Muscle layer of colon (tissue), 2 donors: ENCODE measurements around the gene DNAJB8.

ENCODE experiments used
- H3K27ac ChIP-seq: one replicate; pipeline ENCODE4 v1.7.0; 2013; ENCODE audit warnings: low read depth, mild to moderate bottlenecking, low read length, moderate library complexity
- H3K27me3 ChIP-seq, 2 donors: one replicate each; pipeline ENCODE4 v1.7.0; 2013; ENCODE audit warnings: low read length in 2 of 2, mild to moderate bottlenecking in 2 of 2; ENCODE audit not compliant: insufficient read depth in 2 of 2, control insufficient read depth in 1 of 2
- H3K36me3 ChIP-seq: one replicate; pipeline ENCODE4 v1.7.0; 2013; ENCODE audit warnings: mild to moderate bottlenecking, low read length; ENCODE audit not compliant: insufficient read depth
- H3K4me1 ChIP-seq: one replicate; pipeline ENCODE4 v1.7.0; 2013; ENCODE audit warnings: mild to moderate bottlenecking, low read length; ENCODE audit not compliant: insufficient read depth
- H3K4me3 ChIP-seq, 2 donors: one replicate each; pipeline ENCODE4 v1.7.0; 2013; ENCODE audit warnings: low read length in 2 of 2, low read depth in 1 of 2, mild to moderate bottlenecking in 1 of 2, moderate library complexity in 1 of 2
- H3K9ac ChIP-seq: one replicate; pipeline ENCODE4 v1.7.0; 2013; ENCODE audit warnings: low read length
- H3K9me3 ChIP-seq: one replicate; pipeline ENCODE4 v1.7.0; 2013; ENCODE audit warnings: mild to moderate bottlenecking, low read length
- donor health status: abdominal sarcoma.
- donor health status: Adenocarcinoma of cecum.

DNAJB8 gene

GRCh38 chr3:128435058-128435457 lies 31.6 kb downstream of the DNAJB8 start:
- H3K4me1 ChIP-seq: no peaks in the 10 kb centered on the region
- H3K27me3 ChIP-seq: peaks cover 22 to 40% of the 10 kb centered on the region in 2 donors
- H3K36me3 ChIP-seq: no peaks in the 10 kb centered on the region
- H3K4me3 ChIP-seq: no peak overlapping the region
- no peak overlapping the region for H3K27ac ChIP-seq
- no peaks in the 10 kb centered on the region for H3K9me3 ChIP-seq
- no peak overlapping the region for H3K9ac ChIP-seq

DNA sequence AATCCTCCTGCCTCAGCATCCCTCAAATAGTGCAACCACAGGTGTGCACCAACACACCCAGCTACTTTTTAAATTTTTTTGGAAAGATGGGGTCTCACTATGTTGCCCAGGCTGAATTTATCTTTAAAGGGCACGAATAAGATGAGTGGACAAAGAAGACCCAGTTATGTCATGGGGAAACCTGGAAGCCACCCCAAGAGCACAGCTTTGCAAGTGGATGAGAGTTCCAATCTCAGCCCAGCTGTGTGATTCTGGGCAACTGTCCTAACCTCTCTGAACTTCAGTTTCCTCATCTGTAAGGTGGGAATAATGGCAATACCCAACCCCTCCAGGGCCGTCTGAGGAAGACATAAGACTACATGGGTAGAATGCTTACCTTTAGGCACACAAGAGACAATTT lies 32.2 kb downstream of the DNAJB8 start:
- no peaks in the 10 kb centered on the region for H3K4me1 ChIP-seq
- no peak overlapping the region for H3K27ac ChIP-seq
- no peak overlapping the region for H3K4me3 ChIP-seq
- H3K36me3 ChIP-seq: no peaks in the 10 kb centered on the region
- H3K9me3 ChIP-seq: no peaks in the 10 kb centered on the region
- H3K9ac ChIP-seq: no peak overlapping the region
- H3K27me3 ChIP-seq: peaks cover 22 to 40% of the 10 kb centered on the region in 2 donors

DNA sequence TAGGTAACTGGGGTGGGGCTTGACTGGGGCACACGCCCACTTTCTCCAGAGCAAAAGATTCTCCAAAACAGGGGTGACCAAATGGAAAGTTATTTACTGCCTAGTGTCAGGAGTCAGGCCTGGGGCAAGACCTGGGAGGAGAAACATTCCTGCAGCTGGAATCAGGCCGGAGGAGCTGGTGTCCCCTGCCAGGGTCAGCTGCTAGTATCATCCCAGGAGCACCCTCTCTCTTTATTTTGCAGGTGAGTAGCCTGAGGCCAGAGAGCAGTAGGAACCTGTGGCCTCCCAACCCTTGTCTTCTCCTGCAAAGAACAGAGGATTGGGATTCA lies 32.9 kb downstream of the DNAJB8 start:
- H3K9ac ChIP-seq: no peak overlapping the region
- no peak overlapping the region for H3K4me3 ChIP-seq
- H3K27me3 ChIP-seq: peaks cover 22 to 42% of the 10 kb centered on the region in 2 donors
- H3K9me3 ChIP-seq: no peaks in the 10 kb centered on the region
- H3K27ac ChIP-seq: no peak overlapping the region
- H3K36me3 ChIP-seq: no peaks in the 10 kb centered on the region
- H3K4me1 ChIP-seq: no peaks in the 10 kb centered on the region

- H3K27me3 ChIP-seq: peaks cover 22 to 47% of the 10 kb centered on the region in 2 donors
- no peak overlapping the region for H3K27ac ChIP-seq
- H3K9me3 ChIP-seq: no peaks in the 10 kb centered on the region
- H3K36me3 ChIP-seq: no peaks in the 10 kb centered on the region
- H3K9ac ChIP-seq: no peak overlapping the region
- H3K4me3 ChIP-seq: no peak overlapping the region
- H3K4me1 ChIP-seq: no peaks in the 10 kb centered on the region
Measured at GRCh38 chr3:128432971-128433836, 33.5 kb downstream of the DNAJB8 start.

DNA sequence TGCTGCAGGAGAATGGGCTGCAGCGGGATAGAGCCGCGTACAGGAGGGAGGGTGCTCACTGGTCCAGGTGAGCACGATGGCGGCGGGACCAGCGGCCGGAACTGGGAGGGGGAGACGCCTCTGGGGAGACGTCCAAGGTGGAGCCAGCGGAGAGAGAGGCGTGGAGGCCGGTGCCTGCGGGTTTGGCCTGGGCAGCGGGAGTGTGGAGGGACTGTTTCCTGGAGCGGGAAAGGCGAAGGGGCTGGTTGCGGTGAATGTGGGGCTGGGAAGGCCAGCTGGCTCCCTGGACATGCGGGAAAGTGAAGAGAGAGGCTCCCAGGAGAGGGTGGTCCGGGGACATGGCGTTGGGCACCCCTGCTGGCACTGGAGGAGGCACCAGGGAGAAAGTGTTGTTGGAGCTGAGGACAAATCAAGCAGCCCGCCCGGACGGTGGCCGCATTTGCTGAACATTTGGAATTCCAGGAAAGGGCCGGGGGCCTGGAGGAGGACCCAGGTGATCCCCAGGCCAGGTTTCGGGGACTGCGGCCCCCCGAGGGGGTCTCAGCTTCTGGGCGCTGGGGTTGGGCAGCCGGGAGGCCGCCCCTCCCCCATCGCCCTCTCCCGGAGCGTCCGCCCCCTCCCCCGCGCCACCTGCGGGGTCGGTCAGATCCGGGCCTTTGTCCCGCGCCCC lies 34.3 kb downstream of the DNAJB8 start:
- Histone ChIP-seq H3K27ac (no peak overlapping the region), H3K9me3 (no peaks in the 10 kb centered on the region), H3K4me3 (no peak overlapping the region), H3K4me1 (no peaks in the 10 kb centered on the region), H3K27me3 (peaks cover 22 to 54% of the 10 kb centered on the region in 2 donors), H3K36me3 (no peaks in the 10 kb centered on the region), H3K9ac (no peak overlapping the region)

DNA sequence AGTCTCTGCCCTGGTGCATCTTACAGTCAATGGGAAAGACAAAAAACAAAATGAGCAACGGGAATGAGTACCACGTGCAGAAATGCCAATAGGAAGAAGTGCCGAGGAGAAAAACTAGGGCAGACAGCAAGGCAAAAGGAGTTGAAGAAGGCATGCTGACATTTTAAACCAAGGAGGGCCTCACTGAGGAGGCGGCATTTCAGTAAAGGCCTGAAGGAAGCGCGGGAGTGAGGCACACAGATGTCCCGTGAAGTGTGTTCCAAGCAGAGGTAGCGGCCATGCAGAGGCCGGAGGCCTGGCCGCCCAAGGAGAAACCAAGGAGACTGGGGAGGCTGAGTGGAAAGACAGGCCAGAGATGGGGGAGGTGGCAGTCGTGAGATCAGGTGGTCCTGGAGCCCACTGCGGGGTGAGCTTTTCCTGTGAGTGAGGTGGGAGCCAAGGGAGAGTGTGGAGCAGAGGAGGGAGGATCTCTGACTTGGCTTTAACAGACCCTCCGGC lies 34.8 kb downstream of the DNAJB8 start:
- Histone ChIP-seq H3K9me3 (no peaks in the 10 kb centered on the region), H3K27me3 (peaks cover 22 to 59% of the 10 kb centered on the region in 2 donors), H3K36me3 (no peaks in the 10 kb centered on the region), H3K27ac (no peak overlapping the region), H3K4me3 (no peak overlapping the region), H3K4me1 (no peaks in the 10 kb centered on the region), H3K9ac (no peak overlapping the region)

GRCh38 chr3:128430731-128431130 lies 36.0 kb downstream of the DNAJB8 start:
- Histone ChIP-seq H3K36me3 (no peaks in the 10 kb centered on the region), H3K9me3 (no peaks in the 10 kb centered on the region), H3K4me3 (no peak overlapping the region), H3K4me1 (peaks cover 5% of the 10 kb centered on the region), H3K9ac (no peak overlapping the region), H3K27ac (no peak overlapping the region), H3K27me3 (peaks cover 22 to 64% of the 10 kb centered on the region in 2 donors)

GRCh38 chr3:128430301-128430700 lies 36.4 kb downstream of the DNAJB8 start:
- Histone ChIP-seq H3K4me1 (peaks cover 5% of the 10 kb centered on the region), H3K4me3 (no peak overlapping the region), H3K27ac (no peak overlapping the region), H3K27me3 (peaks cover 22 to 66% of the 10 kb centered on the region in 2 donors), H3K9ac (no peak overlapping the region), H3K9me3 (no peaks in the 10 kb centered on the region), H3K36me3 (no peaks in the 10 kb centered on the region)

DNA sequence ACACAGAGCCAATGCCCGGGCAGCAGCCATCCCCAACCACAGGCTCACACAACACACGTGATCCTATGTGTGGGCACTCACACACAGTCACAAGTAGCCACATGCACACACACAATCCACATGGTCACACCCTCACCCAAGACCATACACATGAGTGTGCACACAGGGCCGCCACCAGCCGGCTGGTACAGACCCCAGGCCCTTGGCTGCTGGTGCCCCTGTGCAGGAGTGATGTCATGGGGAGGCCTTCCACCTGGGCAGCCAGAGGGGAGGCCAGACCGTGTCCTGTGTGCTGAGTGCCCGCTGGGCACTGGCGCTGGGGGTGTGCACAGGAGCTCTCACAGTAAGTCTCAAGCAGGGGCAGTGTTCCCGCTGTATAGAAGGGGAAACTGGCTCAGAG lies 36.9 kb downstream of the DNAJB8 start:
- no peaks in the 10 kb centered on the region for H3K36me3 ChIP-seq
- H3K4me3 ChIP-seq: no peak overlapping the region
- no peak overlapping the region for H3K9ac ChIP-seq
- H3K9me3 ChIP-seq: no peaks in the 10 kb centered on the region
- H3K27ac ChIP-seq: no peak overlapping the region
- peaks cover 5% of the 10 kb centered on the region for H3K4me1 ChIP-seq
- H3K27me3 ChIP-seq: peaks cover 22 to 60% of the 10 kb centered on the region in 2 donors

DNA sequence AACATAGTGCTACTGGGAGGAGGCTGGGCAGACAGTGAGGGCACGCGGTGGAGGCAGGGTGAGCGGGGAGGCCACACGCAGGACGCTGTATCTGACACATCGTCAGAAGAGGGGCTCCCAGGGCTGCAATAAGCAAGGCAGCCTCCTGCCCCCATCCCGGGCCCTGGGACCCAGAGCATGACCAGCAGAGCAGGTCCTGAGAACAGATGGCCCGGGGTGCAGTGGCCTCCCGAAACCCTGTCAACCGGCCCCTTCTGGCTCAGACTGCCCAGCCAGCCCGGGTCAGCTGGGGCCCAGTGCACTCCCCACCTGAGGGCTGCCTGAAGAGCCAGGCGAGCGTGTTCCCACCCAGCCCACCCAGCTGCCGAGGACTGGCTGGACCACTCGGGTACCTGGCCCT lies 37.4 kb downstream of the DNAJB8 start:
- Histone ChIP-seq H3K9ac (no peak overlapping the region), H3K36me3 (no peaks in the 10 kb centered on the region), H3K4me3 (no peak overlapping the region), H3K9me3 (no peaks in the 10 kb centered on the region), H3K27ac (no peak overlapping the region), H3K27me3 (peaks cover 22 to 57% of the 10 kb centered on the region in 2 donors), H3K4me1 (peaks cover 5% of the 10 kb centered on the region)

DNA sequence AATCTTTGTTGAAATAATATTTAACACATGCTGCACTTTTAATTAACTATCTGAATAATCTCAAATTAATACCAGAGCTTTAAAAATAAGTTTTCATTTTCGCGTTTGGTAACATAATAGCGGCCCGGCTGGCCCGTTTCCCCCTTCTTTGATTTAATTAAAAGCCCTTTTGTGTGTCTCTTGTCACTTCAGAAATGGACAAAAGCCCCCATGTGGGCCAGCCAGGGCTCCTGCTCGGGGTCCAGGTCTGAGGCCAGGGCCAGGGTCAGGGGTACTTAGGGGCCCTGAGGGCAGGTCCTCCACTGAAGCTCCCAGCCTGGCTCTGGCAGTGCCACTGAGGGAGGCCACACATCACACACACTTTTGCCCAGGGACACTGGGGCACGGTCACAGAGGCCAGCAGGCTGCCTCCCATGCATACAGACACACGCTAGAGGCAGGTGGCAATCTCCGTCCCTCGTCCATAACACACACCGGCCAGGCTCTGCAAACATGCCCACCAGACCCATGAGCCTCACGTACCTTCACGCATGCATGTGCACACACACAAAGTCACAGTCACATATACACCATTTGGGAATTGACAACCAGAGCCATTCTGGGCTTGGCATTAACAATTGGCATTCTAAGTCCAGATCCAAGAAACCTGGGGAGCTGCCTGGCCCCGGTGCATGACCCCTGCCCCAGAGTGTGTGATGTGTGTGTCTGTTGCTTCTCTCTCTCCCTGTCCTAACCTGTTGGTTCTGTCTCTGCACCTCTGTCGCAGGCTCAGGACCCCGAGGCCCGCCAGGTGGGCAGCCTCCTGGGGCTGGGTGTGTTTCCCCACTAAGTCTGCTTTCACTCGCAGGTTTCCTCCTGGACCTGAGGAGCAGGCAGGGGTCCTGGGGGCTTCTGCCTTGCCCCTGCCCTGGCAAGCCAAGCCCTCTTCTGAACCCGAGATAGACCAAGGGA lies 38.5 kb downstream of the DNAJB8 start:
- Histone ChIP-seq H3K36me3 (no peaks in the 10 kb centered on the region), H3K27ac (no peak overlapping the region), H3K4me1 (peaks cover 5% of the 10 kb centered on the region), H3K9ac (no peak overlapping the region), H3K4me3 (no peak overlapping the region), H3K27me3 (peaks cover 14 to 45% of the 10 kb centered on the region in 2 donors), H3K9me3 (no peaks in the 10 kb centered on the region)
